HG02610 (cell line): Measurements from ENCODE around the gene ABCC6.
"Not testable (repeated sequence)": the region's sequence is repeated elsewhere in the genome, so short reads cannot be mapped to it uniquely, and the experiment has no call there.

Experiments used
- ATAC-seq: cut with Tn5 transposase; IDR thresholded peaks from one replicate; pipeline ENCODE4 v1.9.1; 2021; ENCODE audit warnings: mild to moderate bottlenecking, moderate library complexity; ENCODE audit not compliant: unreplicated experiment

ABCC6 gene

DNA sequence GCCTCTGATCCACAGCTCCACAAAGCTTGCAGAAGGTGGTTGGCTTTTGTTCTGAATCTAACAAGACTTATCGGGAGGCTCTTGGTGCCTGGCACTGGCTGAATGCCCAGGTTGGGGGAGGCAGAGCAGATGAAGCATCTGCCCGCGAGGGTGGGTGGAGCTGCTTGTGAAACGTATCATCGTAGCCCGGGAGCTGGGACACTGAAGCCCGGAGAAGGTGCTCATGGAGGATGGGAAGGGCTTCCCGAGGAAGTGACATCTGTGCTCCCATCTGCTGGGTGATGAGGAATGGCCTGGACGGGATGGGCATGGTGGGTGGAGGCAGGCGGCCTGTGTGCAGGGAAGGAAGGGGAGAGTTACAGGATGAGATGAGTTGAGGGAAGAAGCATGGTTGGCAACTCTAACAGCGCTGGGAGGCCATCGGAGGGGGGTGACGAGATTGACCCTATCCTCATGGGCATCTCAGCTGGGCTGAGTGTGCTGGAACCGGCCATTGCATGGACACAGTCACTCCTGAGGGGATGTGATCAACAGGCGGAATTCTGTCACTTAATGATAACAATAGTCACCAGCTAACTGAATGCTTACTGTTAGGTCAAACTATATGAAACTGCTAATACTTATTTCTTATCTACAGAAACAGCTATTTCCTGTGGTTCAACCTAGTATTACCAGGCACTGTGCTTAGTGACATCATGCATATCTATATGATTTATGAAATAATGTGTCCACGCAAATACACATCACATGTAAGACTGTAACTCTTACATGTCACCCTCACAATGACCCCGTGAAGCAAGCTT lies 102.7 kb downstream of the ABCC6 start:
- ATAC-seq: no peak

GRCh38 chr16:16120044-16120381 lies 103.3 kb downstream of the ABCC6 start:
- ATAC-seq: no peak

DNA sequence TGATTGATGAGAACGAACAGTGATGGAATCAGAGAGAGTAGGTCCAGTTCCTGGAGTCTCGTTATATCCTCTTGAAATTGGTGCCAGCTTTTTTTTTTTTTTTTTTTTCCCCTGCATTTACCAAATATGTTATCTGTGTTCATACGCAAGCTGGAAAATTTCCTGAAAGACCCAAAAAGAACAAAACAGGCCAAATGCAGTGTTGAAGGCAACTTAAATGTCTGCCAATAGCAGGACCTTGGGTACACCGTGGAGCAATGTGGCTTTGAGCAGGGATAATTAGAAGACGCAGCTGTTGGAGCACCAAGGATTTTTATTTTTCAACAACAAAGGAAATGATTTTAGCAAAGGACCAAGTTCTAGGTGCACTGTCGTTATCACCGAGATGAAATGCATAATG lies 105.0 kb downstream of the ABCC6 start:
- ATAC-seq: no peak

GRCh38 chr16:16116841-16117240 lies 106.5 kb downstream of the ABCC6 start:
- ATAC-seq: no peak

DNA sequence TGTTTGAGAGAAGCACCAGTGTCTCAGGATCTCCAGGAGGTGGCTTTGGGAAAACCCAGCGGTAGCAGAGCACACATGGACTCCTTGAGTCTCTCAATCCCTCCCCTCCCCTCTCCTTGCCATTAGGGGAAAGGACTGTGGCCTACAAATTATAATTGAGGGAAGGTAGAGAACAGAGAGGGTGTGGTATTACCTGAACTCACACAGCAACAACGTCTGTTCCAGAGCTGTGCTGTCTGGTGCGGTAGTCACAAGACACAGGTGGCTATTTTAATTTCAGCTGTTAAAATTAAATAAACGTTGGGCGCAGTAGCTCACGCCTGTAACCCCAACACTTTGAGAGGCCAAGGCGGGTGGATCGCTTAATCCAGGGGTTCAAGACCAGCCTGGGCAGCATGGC lies 110.2 kb downstream of the ABCC6 start:
- no peak for ATAC-seq

- ATAC-seq: no peak
These were observed 110.7 kb downstream of the ABCC6 start for GRCh38 chr16:16112450-16113053.

GRCh38 chr16:16111639-16112038 lies 111.7 kb downstream of the ABCC6 start:
- no peak for ATAC-seq

DNA sequence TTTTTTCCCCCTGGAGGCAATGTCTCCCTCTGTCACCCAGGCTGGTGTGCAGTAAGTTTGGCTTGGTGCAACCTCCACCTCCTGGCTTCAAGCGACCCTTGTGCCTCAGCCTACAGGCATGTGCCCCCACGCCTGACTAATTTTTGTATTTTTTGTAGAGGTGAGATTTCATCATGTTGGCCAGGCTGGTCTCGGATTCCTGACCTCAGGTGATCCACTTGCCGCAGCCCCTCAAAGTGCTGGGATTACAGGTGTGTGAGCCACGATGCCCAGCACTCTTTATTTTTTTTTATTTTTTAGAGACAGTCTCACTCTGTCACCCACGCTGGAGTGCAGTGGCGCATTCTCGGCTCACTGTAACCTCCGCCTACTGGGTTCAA lies 113.2 kb downstream of the ABCC6 start:
- ATAC-seq: no peak

GRCh38 chr16:16109453-16110110 lies 113.7 kb downstream of the ABCC6 start:
- no peak for ATAC-seq

DNA sequence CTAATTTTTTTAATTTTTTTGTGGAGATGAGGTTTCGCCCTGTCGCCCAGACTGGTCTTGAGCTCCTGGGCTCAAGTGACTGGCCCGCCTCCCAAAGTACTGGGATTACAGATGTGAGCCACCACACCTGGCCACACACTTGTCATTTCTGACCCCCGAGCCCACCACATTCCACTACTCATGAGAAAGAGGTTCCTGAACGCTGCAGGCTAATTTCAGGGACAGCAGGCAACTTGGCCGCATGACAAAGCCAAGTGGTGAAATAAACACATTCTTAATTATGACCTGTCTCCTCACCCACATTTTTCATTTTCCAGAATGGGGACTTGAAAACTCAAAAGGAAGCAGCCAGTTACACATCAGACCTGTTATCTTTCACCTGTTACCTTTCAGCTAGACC lies 114.5 kb downstream of the ABCC6 start:
- no peak for ATAC-seq

GRCh38 chr16:16107839-16108238 lies 115.5 kb downstream of the ABCC6 start:
- no peak for ATAC-seq

DNA sequence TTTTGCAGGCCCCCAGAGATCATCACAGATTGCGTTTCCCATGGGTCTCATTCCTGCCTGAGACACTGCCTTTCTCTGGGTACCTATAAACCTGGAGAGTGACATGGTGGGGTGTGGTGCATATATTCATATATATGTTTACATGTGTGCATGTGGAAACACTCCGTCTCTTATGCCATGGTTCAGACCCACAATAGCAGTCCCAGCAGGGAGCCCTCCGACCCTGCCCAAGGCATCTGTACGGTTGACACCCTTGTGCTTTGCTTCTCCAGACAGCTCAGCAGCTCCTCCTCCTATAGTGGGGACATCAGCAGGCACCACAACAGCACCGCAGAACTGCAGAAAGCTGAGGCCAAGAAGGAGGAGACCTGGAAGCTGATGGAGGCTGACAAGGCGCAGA lies 116.8 kb downstream of the ABCC6 start:
- ATAC-seq: no peak

GRCh38 chr16:16105646-16106045 lies 117.6 kb downstream of the ABCC6 start:
- ATAC-seq: no peak

DNA sequence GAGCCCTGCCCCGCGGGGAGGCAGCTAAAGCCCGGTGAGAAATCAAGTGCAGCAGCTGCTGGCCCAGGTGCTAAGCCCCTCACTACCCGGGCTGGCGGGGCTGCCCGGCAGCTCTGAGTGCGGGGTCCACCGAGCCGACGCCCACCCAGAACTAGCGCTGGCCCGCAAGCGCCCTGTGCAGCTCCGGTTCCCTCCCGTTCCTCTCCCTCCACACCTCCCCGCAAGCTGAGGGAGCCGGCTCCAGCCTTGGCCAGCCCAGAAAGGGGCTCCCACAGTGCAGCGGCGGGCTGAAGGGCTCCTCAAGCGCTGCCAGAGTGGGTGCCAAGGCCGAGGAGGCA lies 118.5 kb downstream of the ABCC6 start:
- not testable (repeated sequence) for ATAC-seq

GRCh38 chr16:16104132-16104803 lies 119.0 kb downstream of the ABCC6 start:
- not testable (repeated sequence) for ATAC-seq

DNA sequence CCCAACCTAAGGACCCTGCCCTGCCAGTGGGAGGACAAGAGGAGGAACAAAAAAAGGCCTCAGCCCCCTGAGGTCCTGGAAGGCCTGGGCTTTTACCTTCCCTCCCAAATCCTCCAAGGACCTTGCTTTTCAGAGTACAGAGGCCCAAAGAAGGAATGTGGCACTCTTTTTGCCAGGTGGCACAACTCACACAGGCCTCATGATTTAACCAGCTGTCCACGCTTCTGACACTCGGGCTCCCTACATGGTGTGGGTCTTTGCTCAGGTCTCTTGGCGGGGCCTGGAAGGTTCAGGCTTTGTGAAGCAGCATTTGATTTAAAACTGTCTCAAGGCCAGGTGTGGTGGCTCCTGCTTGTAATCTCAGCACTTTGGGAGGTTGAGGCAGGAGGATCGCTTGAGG lies 120.6 kb downstream of the ABCC6 start:
- ATAC-seq: no peak

DNA sequence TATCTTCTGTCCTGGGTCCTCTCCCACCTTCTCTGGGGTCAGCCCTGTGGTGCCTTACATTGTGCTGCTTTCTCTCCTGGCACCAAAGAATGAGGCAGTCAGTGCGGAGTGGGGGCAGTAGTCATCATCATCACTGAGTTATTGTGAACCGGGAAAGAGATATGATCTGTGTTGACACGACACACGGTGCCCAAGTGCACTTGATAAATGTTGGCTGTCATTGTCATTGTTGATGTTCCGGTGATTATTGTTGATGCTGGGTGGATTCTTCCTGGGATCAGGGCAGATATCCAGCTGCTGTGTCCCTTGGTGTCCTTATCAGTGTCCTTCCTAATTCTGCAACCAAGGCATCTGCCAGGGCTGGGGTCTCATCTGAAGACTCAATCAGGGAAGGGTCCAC lies 121.7 kb downstream of the ABCC6 start:
- ATAC-seq: no peak

DNA sequence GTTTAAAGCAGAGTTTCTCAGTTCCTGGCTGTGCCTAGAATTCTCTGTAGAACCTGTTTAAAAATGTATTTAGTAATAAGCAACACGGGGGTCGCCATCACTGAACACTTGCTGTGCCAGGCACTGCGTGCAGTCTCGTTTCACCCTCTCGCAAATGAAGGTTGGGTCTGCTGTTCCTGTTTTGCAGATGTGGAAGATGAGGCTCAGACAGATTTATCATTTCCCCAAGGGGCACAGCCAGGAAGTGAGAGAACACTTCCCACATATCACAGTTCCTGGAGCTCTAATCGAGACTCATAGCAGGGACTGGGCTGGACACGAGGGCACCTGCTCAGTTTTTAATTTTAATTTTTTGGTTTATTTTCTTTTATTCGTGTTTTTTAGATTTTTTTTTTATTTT lies 122.7 kb downstream of the ABCC6 start:
- ATAC-seq: no peak

DNA sequence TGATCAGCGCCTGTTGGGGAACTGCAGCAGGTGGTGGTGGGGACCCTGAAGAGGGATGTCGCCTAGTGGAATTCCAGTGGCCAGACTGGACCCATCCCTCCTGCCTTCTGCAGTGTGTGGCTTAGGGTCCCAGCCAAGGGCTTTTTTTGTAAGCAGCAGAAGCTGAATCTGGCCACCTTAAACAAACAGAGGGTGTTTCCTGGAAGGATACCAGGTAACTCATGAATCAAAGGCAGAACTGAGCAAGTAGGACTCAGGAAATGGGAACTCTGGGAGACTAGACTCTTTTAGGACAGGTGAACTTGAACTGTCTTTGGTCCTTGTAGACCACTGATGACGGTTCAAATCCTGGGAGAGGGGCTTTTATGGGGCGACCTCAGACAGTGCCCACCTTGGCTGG lies 124.0 kb downstream of the ABCC6 start:
- no peak for ATAC-seq
